Testis (tissue), 2 donors: ENCODE results near the gene FARP1.

Experiments used
- CTCF ChIP-seq, 3 experiments: fragments of 450-650 bp in 2 of 3; fragments of 200-600 bp in 1 of 3; sonication (generic) in 1 of 3; IDR thresholded peaks; one replicate each; pipeline ENCODE4 v1.5.1; 2016 to 2019; ENCODE audit warnings: antibody characterized with exemption in 3 of 3, mild to moderate bottlenecking in 2 of 3, moderate library complexity in 1 of 3
- POLR2A ChIP-seq: fragments of 450-650 bp; IDR thresholded peaks from one replicate; pipeline ENCODE4 v1.6.1; 2017; ENCODE audit warnings: antibody characterized with exemption, mild to moderate bottlenecking, moderate library complexity

- TF ChIP-seq CTCF (IDR thresholded peaks at IDR 0.05) (no peak), POLR2A (no peak)
Observed at GRCh38 chr13:98254513-98254912, 111.6 kb downstream of the FARP1 start.
